Cardiac fibroblast (primary cell): Measurements from ENCODE around the gene EIF3B.

Experiments
- DNase-seq, 2 donors: peaks; one replicate each; pipeline versions ENCODE4 v3.0.0 to v3.0.0-alpha.2; 2010; ENCODE audit warnings: low read depth in 2 of 2
- H3K4me3 ChIP-seq, 2 donors: replicated peaks in 1 of 2; 1 replicate in 1 of 2; 2 replicates in 1 of 2; pipeline ENCODE4 v1.5.1; 2011; ENCODE audit warnings: low read depth in 2 of 2, low read length in 2 of 2, mild to moderate bottlenecking in 2 of 2, moderate library complexity in 1 of 2
- TF ChIP-seq, protein P1 (sequence below): IDR thresholded peaks from one replicate; pipeline ENCODE4 v1.5.1; 2011; ENCODE audit warnings: low read depth, mild to moderate bottlenecking, low read length, inconsistent platforms

The EIF3B gene

GRCh38 chr7:2404714-2405119 is 50.1 kb downstream of the EIF3B start:
- peak overlapping the region; percentile 63 to 82 for H3K4me3 ChIP-seq
- TF ChIP-seq, protein P1, sequence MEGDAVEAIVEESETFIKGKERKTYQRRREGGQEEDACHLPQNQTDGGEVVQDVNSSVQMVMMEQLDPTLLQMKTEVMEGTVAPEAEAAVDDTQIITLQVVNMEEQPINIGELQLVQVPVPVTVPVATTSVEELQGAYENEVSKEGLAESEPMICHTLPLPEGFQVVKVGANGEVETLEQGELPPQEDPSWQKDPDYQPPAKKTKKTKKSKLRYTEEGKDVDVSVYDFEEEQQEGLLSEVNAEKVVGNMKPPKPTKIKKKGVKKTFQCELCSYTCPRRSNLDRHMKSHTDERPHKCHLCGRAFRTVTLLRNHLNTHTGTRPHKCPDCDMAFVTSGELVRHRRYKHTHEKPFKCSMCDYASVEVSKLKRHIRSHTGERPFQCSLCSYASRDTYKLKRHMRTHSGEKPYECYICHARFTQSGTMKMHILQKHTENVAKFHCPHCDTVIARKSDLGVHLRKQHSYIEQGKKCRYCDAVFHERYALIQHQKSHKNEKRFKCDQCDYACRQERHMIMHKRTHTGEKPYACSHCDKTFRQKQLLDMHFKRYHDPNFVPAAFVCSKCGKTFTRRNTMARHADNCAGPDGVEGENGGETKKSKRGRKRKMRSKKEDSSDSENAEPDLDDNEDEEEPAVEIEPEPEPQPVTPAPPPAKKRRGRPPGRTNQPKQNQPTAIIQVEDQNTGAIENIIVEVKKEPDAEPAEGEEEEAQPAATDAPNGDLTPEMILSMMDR, result no peak
- no peak for DNase-seq

GRCh38 chr7:2405201-2405600 is 50.6 kb downstream of the EIF3B start:
- TF ChIP-seq, protein P1, result no peak
- no peak for DNase-seq
- no peak overlapping the region for H3K4me3 ChIP-seq

- TF ChIP-seq, protein P1, result no peak
- DNase-seq, result no peak
- no peak overlapping the region for H3K4me3 ChIP-seq
These were observed 51.1 kb downstream of the EIF3B start for GRCh38 chr7:2405601-2406345.

DNA sequence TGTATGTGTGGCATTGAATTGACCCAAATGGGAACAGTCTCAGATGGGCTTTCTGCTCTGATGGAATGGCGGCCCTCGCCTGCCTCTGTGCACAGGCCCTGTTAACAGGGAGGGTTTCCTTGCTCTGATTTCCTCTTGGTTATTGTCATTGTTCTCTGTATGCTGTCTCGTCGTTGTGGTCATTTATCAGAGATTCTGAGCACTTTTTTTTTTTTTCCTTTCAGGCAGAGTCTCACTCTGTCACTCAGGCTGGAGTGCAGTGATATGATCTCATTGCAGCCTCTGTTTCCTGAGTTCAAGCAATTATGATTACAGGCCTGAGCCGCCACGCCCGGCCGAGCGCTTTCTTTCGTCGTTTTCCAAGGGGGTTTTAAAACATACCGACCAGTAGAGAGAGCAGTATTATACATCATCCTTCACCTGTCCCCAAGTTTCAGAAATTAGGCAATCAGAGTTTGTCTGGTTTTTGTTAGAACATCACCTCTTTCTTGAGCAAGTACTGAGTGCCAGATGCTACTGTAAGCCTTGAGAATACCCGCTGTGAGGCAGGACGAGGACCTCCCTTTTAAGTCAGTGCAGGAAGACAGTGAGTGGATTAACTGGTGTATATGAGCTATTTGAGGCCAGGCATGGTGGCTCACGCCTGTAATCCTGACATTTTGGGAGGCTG is 55.3 kb downstream of the EIF3B start:
- TF ChIP-seq, protein P1, result no peak
- H3K4me3 ChIP-seq, result no peak overlapping the region
- no peak for DNase-seq

DNA sequence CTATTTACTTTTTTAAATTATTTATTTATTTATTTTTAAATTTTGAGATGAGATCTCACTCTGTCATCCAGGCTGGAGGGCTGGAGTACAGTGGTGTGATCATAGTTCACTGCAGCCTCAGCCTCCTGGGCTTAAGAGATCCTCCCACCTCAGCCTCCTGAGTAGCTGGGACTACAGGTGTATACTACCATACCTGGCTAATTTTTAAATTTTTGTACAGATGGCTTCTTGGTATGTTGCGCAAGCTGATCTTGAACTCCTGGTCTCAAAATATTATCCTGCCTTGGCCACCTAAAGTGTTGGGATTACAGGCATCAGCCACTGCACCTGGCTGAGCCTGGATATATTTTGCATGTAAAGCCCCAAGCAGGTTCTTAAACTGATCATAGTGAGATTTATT is 56.4 kb downstream of the EIF3B start:
- DNase-seq, result no peak
- TF ChIP-seq, protein P1, result no peak

GRCh38 chr7:2411815-2412586 is 57.4 kb downstream of the EIF3B start:
- TF ChIP-seq, protein P1, result no peak
- no peak overlapping the region for H3K4me3 ChIP-seq
- no peak for DNase-seq

More for the DNA sequence above, 56.4 kb downstream of the EIF3B start:
- no peak overlapping the region for H3K4me3 ChIP-seq
